Stimulated activated CD4-positive, alpha-beta T cell treated with anti-CD3 and anti-CD28 coated beads, Interleukin-1b, Interleukin-23, amount 100 ng/mL, for 48 hours (primary cell): ENCODE measurements around the gene PGF.

ENCODE experiments used
- DNase-seq: peaks from one replicate; pipeline ENCODE4 v3.0.0-alpha.2; 2020

The PGF gene

DNA sequence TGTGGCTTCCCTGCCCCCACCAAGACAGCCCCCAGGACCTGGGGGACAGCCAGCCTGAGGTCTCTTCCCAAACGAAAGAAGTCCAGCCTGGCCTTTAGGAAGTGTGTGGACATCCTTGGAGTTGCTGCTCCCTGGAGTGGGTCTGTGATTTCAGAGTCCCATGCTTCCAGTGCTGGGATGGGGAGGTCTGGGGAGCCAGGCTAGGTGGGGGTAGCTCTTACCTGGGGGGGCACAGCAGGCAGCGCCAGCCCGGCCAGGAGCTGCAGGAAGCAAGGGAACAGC is 509 bp downstream of the PGF start:
- DNase-seq: no peak

DNA sequence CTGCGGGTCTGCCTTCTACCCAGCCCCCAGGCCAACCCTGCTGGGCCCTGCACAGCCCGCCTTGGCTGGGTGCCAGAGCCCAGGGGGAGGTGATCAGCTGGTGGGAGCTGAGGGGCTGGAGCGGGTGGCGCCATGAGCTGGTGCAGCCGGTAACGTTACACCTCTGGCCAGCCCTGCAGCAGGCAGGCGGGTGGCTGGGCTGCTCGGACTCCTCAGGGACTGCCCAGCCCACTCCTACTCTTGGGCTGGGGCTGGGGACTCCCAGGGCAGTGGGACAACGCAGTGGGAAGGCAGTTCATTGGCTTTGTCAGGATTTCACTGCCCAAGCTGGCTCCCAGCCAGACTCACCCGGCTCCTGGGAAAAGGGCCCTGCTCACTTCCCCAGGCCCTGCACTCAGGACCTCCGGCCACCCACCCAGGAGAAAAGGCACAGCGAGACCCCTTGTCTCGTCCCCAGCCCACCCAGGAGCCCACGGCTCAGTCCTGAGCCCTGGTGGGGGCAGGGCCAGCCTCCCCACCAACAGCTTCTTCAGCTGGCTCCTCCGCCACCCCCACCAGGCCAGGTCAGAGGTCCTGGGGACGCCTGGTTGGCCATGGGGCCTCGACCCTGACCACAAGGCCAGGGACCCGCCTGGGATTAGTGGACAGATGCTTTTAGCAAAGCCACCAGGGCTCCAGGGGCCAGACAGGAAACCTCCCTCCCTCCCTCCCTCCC is 1.0 kb downstream of the PGF start:
- DNase-seq: no peak

DNA sequence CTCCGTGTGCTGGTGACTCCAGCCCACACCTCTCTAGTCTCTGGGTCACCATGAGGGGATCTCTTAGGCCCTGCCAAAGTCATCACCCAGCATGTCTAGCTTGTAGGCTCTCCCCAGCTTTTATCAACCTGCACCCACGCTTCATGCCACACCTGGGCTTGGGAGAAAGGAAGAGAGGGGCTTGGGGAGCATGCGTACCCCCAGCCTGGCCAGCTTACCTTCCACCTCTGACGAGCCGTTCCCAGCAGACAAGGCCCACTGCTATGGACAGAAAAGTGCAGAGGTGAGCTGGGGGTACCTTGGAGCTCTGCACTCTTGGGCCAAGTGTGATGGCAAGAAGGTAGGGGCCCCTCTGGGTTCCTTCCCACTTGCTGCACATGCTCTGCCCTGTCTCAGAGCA is 1.7 kb downstream of the PGF start:
- no peak for DNase-seq

DNA sequence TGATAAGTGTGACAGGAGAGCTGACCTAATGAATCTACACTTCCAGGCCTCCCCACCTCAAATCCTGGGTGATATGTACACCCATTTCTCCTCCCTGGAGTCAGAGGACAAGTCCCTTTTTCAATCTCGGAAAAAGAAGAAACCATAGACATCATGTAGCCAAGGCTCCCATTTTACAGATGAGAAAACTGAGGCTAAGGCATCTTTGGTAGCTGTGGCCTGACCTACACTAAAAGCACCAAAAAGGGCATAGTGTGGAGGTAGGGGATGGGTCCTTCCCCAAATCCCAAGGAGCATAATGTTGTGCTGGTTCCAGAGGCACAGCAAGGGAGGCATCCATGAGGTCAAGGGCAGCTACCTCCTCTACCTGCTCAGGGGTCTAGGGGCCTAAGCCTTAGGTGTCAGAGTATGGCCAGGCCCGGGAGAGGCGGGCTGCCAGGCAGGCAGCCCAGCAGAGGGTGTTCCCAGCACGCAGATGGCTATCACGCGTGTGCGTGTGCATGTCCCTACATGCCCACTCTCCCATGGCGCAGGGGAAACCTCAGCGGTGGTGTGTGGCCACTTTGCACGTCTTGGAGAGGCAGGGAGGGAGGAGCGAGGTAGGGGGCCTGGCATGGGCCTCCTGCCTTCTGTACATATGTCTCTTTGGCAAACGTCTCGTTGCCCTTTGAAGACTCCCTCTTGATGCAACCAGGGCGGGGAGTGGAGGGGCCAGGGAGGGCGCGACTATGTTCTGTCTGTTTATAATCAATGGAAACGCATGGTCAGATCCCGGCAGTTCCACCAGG is 2.5 kb downstream of the PGF start:
- DNase-seq: no peak

DNA sequence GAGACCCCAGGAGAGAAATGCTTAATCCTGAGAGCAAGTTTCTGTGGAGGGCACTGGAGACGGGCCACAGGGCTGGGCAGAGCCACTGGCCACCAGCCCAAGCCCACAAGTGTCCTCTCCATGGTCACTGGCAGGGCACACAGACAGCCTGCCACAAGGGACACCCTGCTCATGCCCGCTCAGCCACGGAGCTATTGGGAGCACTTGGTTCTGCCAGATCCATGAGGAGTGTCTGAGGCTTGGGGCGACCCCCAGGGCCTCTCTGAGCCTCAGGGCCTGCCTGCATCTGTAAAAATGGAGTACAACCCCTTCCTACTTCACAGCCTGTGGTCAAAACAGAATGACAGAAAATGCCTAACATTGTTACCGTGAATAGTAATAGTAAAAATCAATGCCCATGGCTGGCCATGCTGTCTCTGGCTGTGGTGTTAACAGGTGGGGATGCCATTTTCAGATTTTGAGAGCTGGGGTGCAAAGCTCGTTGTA is 3.2 kb downstream of the PGF start:
- DNase-seq: no peak

DNA sequence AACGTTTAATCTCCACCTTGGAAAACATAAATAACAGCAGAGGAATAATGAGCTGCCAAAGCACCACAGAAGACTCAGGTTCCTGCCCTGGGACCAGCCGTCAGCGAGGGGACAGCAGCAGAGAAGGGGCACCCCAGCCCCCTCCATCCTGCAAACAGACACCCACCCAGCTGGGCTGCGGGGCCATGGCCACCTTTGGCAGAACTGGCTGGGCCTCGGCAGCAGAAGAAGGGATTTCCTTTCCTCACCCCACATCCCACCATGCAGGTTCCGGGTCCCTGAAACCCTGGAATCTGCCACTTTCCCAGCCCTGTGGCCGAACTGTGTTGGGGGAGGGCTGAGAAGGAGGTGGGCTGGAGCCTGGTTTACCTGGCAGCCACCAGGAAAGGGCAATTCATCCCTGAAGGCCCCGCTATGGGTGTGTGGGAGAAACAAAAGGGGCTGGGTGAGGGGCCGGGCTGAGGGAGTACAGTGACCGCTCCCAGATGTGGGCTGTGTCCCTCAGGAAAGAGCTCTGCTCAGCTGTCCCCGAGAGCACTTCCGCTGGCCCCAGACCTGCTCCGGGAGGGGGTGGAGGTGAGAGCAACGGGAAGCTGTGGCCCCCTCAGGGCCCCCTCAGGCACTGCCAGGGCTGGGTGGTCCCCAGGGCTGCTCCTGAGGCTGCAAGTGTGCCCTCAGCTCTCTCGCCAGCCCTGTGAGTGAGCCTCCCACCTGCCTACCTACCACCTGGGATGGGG is 3.8 kb downstream of the PGF start:
- no peak for DNase-seq

DNA sequence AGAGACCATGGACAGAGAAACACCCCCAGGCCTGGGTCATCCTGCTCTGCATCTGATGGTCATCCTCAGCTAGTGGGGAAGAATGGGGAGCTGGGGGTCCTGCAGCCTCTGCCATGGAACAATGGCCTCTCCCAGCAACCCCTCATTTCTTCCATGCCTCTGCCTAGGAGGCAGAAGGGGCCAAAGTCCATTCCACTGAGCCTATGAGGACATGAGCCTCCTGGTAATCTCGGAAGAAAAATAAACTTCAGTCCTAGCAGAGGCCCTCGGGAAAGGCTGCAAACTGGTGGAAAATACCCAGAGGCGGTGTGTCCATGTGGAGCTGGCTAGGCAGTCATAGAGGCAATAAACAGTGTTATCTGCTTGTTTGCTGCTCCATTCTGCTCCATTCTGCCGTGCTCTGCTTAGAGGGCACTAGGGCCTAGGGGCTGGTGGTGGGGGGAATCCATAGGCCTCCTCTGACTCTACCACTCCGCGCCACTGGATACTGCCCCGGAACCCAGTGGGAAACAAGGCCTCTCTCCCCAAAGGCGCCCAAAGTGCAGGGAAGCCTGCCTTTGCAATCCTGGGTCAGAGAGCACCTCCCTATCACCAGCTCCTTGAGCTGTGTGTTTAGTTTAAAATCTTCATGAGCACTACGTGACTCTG is 4.5 kb downstream of the PGF start:
- DNase-seq: no peak

DNA sequence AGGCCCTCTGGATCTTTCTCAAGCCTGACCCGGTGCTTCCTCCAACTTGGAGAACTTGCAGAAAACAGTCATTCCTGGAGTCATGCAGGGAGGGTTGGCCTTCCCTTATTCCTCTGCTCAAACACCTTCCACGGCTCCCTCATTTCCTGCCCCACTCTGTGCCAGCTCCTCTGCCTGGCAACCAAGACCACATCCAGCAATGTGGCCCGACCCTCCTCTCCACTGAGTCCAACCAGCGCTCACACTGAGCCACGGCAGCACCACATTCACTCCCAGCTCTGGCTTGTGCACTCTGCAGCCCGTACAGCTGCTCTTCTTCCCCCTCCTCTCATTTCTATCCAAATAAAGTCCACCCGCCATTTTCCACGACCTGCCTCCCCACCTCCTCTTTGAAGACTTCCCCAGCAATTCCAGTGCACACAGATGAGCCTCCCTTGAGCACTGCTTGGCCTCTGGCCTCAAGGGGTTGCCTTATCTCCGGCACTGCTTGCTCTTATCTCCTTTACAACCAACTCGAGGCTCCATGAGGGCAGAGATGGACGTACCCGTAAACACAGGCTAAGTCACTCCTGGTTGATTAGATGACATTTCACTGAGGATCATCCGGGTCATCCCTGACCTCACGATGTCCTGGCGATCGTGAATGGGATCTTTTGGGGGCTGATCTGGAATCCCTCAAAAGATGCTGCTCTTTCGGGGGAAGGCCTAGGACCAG is 5.4 kb downstream of the PGF start:
- DNase-seq: no peak

DNA sequence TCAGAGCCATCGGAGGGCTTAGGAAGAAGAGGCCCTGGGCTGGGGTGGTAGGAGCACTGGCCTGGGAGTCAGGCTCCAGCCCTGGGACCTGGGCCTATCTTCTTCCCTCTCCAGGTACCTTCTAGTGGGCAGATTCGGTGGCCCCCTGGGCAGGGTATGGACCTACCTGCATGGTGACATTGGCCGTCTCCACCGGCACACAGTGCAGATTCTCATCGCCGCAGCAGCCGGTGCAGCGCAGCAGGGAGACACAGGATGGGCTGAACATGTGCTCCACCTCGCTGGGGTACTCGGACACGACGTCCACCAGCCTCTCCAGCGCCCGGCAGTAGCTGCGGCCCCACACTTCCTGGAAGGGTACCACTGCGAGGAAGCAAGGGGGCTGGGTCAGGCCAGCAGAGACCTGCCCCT is 6.2 kb downstream of the PGF start:
- DNase-seq: no peak

DNA sequence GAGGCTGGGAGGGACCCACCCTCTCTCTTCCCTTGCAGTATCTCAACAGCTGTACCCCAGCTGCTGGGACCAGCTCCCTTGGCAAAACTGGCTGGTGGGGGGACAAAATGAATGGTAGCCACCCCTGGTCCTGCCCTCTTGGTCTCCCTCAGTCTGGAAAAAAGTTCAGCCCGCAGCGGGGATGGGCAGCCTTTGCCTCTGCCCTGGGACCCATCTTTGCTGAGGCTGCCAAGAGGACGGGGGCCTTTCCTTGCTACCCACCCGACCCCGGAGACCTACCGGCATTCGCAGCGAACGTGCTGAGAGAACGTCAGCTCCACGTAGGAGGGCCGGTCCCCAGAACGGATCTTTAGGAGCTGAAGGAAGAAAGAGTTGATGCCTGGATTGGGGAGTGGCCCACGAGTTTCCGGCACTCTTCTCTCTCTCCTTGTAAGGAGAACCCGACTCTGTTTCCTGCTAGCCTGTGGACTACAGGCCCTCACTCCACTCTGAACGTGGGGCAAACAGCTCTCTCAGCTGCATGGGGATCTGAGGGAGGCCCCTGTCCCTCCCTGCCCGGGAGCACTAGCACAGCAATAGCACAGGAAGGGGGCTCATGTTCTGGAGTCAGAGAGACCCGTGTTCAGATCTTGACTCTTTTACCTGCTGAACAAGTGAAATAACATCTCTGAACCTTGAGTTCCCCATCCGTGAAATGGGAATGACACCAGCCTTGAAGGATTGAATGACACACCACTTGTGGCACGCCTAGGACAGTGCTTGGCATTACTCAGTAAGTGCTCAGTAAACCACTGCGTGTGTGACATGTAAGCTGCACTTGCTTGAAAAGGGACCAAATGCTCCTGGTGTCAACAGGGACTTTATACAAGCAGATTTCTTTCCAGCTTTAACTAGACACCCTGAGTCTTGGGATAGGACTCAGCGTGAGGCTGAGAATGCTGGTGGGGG is 6.9 kb downstream of the PGF start:
- no peak for DNase-seq

DNA sequence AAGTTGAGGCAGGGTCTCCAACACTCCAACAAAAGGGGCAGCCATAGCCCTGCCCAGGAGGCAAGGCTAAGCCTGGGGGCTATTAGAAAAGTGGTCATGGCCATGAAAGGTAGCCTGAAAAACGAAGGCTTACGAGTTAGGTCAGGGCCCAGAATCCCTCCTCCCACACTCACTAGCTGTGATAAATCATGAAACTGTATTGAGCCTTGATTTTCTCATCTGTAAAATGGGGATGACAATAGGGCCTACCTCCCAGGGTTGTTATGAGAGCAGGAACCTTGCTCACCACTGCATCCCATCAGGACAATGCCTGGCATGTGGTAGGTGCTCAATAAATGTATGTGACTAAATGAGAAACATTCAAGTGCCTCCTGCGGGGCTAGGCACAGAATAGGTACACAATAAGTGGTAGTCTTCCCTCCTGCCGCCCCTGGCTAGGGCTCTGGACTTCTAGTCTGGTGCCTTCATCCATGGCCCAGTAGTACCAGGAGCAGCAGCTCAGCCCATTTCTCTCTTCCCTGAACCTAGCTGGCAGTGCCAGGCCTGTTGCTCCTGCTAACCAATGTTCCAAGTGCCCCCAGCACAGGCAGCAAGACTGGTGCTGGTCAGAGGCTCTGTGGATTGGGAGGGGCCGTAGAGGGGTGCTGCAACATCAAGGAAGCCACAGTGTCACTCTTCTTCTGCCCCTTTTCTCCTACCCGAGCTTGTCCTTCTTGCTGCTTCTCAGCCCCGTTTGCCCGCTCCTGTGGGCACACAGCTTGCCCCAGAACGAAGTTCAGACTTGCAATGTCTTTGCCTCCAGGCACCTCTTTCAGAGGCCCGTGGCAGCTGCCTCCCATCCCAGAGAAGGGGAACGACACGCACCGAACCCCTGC is 7.8 kb downstream of the PGF start:
- DNase-seq: no peak

DNA sequence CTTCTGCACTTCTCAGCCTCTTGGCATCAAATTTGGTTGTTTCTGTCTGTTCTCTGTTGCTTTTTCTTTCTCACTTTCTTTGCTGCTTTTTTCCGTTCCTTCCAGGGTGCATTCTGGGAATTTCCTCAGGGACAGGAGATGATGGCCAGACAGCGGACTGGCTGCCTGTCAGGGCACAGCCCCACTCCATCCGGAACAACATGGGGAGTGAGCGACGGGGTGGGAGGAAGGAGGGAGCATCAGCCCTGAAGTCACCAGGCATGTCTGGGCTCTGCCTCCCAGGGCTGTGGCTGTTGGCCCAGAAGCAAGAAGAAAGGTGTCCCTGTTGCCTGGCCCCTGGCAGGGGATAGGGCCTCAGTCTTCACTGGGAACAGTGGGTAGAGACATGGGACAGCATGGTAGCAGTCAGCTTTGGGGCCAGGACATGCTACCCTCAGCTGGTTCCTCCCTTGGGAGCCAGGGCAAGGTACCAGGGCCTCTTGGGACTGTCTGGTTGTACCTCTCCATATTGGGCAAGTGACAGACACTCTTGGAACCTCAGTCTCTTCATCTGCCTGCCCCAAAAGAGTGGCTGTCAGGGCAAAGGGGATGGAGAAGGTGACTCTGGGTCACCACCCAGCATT is 8.6 kb downstream of the PGF start:
- no peak for DNase-seq

DNA sequence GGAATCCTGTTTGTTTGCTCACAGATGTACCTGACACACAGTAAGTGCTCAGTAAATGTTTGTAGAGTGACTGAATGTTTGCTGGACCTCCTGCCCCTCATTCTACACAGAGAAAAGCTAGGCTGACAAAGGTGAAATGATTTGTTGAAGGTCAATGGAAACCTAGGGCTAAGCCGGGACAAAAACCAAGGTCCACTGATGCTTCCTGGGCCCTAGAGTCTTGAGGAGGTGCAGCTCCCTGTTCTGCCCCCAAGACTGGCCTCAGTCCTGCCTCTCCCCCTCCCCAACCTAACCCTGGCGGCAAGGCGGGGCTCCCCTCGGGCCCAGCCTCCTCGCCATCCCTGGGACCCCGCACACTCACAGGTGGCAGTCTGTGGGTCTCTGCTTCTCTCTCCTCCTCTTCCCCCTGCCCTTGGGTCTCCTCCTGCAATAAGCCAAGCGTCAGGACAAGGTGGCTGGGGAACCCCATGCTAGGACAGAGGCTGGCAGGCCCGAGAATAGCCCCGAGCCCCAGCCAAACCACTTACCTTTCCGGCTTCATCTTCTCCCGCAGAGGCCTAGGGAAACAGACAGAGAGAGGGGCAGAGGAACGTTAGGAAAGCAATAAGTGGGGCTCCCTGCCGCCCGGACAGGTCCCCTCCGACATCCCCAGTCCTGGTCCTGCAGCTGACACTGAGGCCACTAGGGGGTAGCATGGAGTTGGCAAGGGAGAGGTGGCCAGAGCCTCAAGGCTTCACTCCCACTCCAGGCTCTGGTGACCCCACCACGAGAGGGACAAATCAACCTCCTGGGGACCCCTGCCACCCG is 9.3 kb downstream of the PGF start:
- DNase-seq: peak; percentile 75

DNA sequence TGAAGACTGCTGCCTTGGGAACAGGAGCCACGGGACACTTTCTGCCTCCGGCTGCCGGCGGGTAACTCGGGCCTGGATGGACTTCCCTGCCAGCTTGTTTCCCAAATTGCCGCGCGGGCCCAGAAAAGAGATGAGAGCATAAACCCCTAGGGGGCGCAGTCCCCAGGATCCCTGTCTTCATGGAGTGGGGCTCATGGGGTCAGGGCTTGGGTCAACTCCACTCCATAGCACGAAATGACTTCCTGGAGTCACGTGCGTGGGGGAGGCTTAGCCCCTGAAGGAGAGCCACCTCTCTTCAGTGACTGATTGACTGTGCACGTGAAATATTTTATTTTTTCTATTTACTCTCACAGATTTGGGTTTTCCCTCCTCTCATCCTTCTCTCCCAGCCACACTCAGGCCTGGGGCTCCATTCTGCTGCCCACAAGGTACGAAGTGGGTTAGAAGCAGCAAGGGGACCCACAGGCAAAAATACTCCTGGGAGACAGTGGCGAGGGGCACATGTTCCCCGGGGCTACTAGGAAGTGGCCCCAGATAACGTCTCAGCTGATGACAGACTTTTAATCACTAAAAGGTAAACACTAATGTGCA is 10.0 kb downstream of the PGF start:
- DNase-seq: no peak

DNA sequence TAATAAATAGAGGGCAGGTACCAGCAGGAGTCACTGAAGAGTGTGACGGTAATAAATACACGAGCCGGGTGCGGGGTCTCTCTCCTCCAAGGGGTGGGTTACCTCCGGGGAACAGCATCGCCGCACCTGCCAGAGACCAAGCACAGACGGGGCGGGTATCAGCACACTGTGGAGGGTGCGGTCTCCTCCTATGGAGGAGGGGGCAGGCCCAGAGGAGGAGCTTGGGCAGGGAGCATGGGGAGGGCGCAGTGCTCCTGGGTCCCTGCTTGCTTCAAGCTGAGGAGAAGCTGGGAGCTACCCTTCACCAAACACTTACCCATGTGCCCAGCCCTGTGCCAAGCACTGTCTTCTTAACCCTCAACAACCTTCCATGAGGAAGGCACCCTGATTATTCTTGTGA is 12.8 kb downstream of the PGF start:
- no peak for DNase-seq

DNA sequence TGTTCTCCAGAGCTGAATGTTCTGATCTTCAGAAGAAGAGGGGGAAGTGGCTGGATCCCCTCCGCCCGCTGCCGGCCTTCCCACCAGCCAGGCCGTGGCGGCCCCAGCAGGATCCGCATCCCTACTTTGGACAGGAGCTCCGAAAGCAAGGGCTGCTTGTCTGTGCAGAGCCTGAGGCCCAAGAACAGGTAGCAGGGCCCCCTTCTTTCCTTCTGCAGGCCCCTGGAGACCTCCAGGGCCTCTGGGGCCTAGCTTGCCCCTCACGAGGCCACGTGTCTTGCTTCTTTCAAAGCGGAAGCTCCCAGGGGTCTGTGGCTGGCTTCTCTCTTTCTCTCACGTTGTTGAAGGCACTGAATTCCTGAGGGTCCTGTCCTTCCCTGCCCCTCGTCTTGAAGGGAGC is 13.2 kb downstream of the PGF start:
- no peak for DNase-seq

DNA sequence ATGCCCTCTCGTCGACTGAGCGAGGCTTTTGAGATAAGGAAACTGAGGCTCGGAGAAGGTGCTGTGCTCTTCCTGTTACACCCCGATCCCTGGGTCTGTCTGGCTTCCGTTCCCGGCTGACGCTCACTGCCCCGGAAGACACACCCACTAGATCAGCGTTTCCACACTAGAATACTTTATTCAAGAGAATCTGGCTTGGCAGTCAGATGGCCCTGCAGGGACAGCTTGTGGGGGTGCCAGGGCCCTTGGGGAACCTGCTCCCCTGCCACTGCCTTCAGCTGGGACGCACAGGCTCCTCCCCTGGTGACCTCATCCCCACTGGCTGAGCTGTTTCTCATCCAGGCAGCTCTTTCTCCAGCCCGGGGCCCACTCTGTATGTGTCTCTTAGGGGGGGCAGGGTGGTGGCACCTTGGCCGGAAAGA is 13.7 kb downstream of the PGF start:
- peak; percentile 78 for DNase-seq

DNA sequence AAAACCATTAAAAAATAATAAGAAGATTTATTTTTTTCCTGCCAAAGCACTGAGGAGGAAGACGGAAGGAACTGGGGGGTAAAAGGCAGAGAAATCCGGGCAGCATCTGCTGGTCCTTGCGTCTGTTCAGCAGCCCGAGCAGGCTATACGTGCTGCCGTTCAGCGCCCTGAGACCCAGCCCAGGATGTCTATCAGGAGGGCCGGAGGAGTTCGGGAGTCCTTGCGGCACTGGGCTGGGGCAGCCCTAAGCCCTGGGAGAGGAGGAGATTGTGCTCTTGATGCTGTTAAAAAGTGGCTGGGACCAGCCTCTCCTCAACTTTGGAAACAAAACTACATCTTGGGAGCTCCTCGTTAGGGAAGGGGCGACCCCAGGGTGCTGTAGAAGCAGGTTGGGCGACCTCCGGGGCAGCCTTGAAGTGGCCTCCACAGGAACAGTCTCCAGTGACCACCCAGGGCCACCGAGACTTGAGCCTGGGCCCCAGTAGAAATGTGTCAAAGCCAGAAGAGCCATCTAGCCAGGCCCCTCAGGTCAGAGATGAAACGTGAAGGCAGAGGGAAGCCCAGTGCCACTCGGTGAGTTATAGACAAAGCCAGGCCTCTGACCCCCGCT is 14.3 kb downstream of the PGF start:
- DNase-seq: no peak
